Lung (tissue), 13 donors: ENCODE measurements around the gene CLASP2. TPM values are rescaled to one million over a fixed set of nuclear protein-coding genes. Genes with fewer than 3 reads are reported as not detected.
"Not testable (repeated sequence)": the region's sequence is repeated elsewhere in the genome, so short reads cannot be mapped to it uniquely, and the experiment has no call there.

Source experiments
- ATAC-seq: fragments of 200-7000 bp; cut with Tn5 transposase; one replicate; pipeline ENCODE4 v1.9.1; 2020; ENCODE audit warnings: moderate number of reproducible peaks; ENCODE audit not compliant: insufficient read depth, low FRiP score
- DNase-seq, 3 donors: peaks; one replicate each; pipeline ENCODE4 v3.0.0-alpha.2; 2013 to 2017
- H3K27ac ChIP-seq, 2 donors: one replicate each; pipeline ENCODE4 v1.5.1; 2013; ENCODE audit warnings: mild to moderate bottlenecking in 2 of 2, moderate library complexity in 2 of 2, control low read depth in 1 of 2, inconsistent platforms in 1 of 2, low read depth in 1 of 2, low read length in 1 of 2
- H3K27me3 ChIP-seq, 3 donors: one replicate each; pipeline ENCODE4 v1.5.1; 2013; ENCODE audit warnings: low read length in 2 of 3; ENCODE audit not compliant: control insufficient read depth in 3 of 3, insufficient read depth in 3 of 3
- H3K36me3 ChIP-seq, 4 donors: one replicate each; pipeline ENCODE4 v1.5.1; 2013; ENCODE audit warnings: low read length in 4 of 4, mild to moderate bottlenecking in 1 of 4, moderate library complexity in 1 of 4; ENCODE audit not compliant: control insufficient read depth in 4 of 4, insufficient read depth in 4 of 4
- H3K4me1 ChIP-seq, 5 donors: one replicate each; pipeline ENCODE4 v1.5.1; 2013; ENCODE audit warnings: low read length in 5 of 5, mild to moderate bottlenecking in 2 of 5, moderate library complexity in 1 of 5; ENCODE audit not compliant: control insufficient read depth in 5 of 5, insufficient read depth in 5 of 5
- H3K4me3 ChIP-seq: one replicate; pipeline ENCODE4 v1.5.1; 2013; ENCODE audit warnings: mild to moderate bottlenecking, control low read depth, moderate library complexity
- H3K9ac ChIP-seq, 2 donors: one replicate each; pipeline ENCODE4 v1.5.1; 2013; ENCODE audit warnings: low read length in 2 of 2, control low read depth in 1 of 2; ENCODE audit not compliant: insufficient read depth in 1 of 2
- H3K9me3 ChIP-seq, 4 donors: one replicate each; pipeline ENCODE4 v1.5.1; 2013; ENCODE audit warnings: low read length in 3 of 4, mild to moderate bottlenecking in 1 of 4, moderate library complexity in 1 of 4; ENCODE audit not compliant: control insufficient read depth in 4 of 4, insufficient read depth in 3 of 4
- CTCF ChIP-seq: IDR thresholded peaks from 2 replicates; pipeline ENCODE4 v1.5.1; 2012; ENCODE audit warnings: mild to moderate bottlenecking; ENCODE audit errors: control extremely low read depth, extremely low read depth
- WGBS, 2 donors: extraction: QIAGEN DNeasy Blood & Tissue Kit; methylation state at CpG; one replicate each; pipeline ENCODE4 v1.1.7; 2013; 5-methylcytosine and 5-hydroxymethylcytosine counted together
- polyA plus RNA-seq, 2 donors: library from polyadenylated mRNA; stranded (reverse); fragments of 200-250 nt; gene quantifications; one replicate each; pipeline ENCODE4 v1.2.1, GENCODE V29; 2013
- small RNA-seq: library from RNA; depleted of rRNA; stranded (forward); fragments of <200 nt; gene quantifications from one replicate; pipeline ENCODE3, GENCODE V24; 2014; ENCODE audit warnings: low replicate concordance
- total RNA-seq, 2 donors: library from RNA; depleted of rRNA in 1 of 2; stranded (reverse); fragments of >200 nt in 1 of 2; gene quantifications; one replicate each; pipeline ENCODE4 v1.2.1, GENCODE V29; 2014 to 2021
- donor health status: control.
- donor health status: control.
- donor health status: Bipolar disorder and iron deficiency.
- donor health status: healthy.
- donor health status: DM: yes; HTN: yes; CAD: no.

The CLASP2 gene
- total and polyA plus RNA-seq, 4 donors = 10.4 to 165 (median 35.6) TPM

- Histone ChIP-seq H3K9me3 (peaks cover 0 to 3% (median 0%) of the 10 kb centered on the region in 4 donors), H3K27ac (no peak overlapping the region), H3K4me1 (no peaks in the 10 kb centered on the region), H3K9ac (no peak overlapping the region), H3K27me3 (no peaks in the 10 kb centered on the region), H3K36me3 (no peaks in the 10 kb centered on the region), H3K4me3 (no peak overlapping the region)
- 94 to 97% methylated on average over 19 of the region's 19 CpGs for WGBS, 2 donors
- ATAC-seq (no peak), DNase-seq (no peak)
- TF ChIP-seq CTCF = no peak
These were observed 264.7 kb downstream of the CLASP2 start for GRCh38 chr3:33453331-33453761.

GRCh38 chr3:33451994-33452393 is 266.1 kb downstream of the CLASP2 start:
- not testable (repeated sequence) for H3K4me1 ChIP-seq, H3K9me3 ChIP-seq, DNase-seq, ATAC-seq, H3K27me3 ChIP-seq, H3K36me3 ChIP-seq, H3K9ac ChIP-seq, H3K27ac ChIP-seq, H3K4me3 ChIP-seq
- 91% methylated on average over 1 of the region's 1 CpG for WGBS, 2 donors

- Histone ChIP-seq H3K9me3 (no peaks in the 10 kb centered on the region), H3K4me3 (no peak overlapping the region), H3K9ac (no peak overlapping the region), H3K4me1 (no peaks in the 10 kb centered on the region), H3K27me3 (no peaks in the 10 kb centered on the region), H3K27ac (no peak overlapping the region), H3K36me3 (no peaks in the 10 kb centered on the region)
- TF ChIP-seq CTCF = no peak
- ATAC-seq (no peak), DNase-seq (no peak)
- 96 to 97% methylated on average over 15 of the region's 15 CpGs for WGBS, 2 donors
These were observed 270.1 kb downstream of the CLASP2 start for GRCh38 chr3:33447958-33448357.

- H3K36me3 ChIP-seq, H3K4me3 ChIP-seq, H3K27ac ChIP-seq, ATAC-seq, H3K9ac ChIP-seq, DNase-seq, H3K9me3 ChIP-seq, H3K4me1 ChIP-seq, H3K27me3 ChIP-seq: not testable (repeated sequence)
- WGBS, 2 donors = 82 to 89% methylated on average over 7 of the region's 7 CpGs
These were observed 270.8 kb downstream of the CLASP2 start for GRCh38 chr3:33447256-33447625.

Small RNA genes within 50 kb of the gene (small RNA-seq; reads per million reads assigned to genes)
- not detected for gene COX6CP10
- not detected for gene RNA5SP128

Other genes starting within 250 kb of the CLASP2 start
- 100 to 1,000 TPM; 239 to 372 TPM for gene PDCD6IP, start 80.4 kb upstream of the CLASP2 start, total RNA-seq
- gene PDCD6IP, start 80.4 kb upstream of the CLASP2 start, polyA plus RNA-seq = 10 to 100 TPM; 33.8 to 87.1 TPM